K562 (cell line): ENCODE data around the gene COMMD4. TPM values are rescaled to one million over a fixed set of nuclear protein-coding genes. Genes with fewer than 3 reads are reported as not detected.
A peak's percentile ranks its signal among the peaks of the same experiment; 100 is the strongest.

ENCODE experiments used
- FOXK2 ChIP-seq, 2 experiments: fragments of 450-650 bp; IDR thresholded peaks in 1 of 2; conservative IDR thresholded peaks in 1 of 2; 2 replicates each; pipeline ENCODE4 v1.6.1; 2016; ENCODE audit warnings: low read depth in 2 of 2, mild to moderate bottlenecking in 1 of 2
- HDAC1 ChIP-seq, 2 experiments: fragments of 450-650 bp; IDR thresholded peaks; 2 replicates each; pipeline ENCODE4 v1.6.1; 2016 to 2017; ENCODE audit warnings: inconsistent platforms in 1 of 2, mild to moderate bottlenecking in 1 of 2, moderate library complexity in 1 of 2
- KDM2B ChIP-seq: fragments of 250-450 bp; sonication (Bioruptor Pico); IDR thresholded peaks from 2 replicates; pipeline ENCODE4 v1.8.0; 2021; ENCODE audit warnings: mild to moderate bottlenecking, moderate library complexity
- PHB ChIP-seq: fragments of 250-450 bp; sonication (Bioruptor Pico); IDR thresholded peaks from 2 replicates; pipeline ENCODE4 v1.5.0; 2021
- UBTF ChIP-seq, 2 experiments: IDR thresholded peaks; 2 replicates each; pipeline ENCODE4 v1.6.1; 2012; ENCODE audit warnings: improper control_type of control experiment in 2 of 2, low read depth in 2 of 2, low read length in 2 of 2, borderline replicate concordance in 1 of 2
- ZNF766 ChIP-seq: fragments of 200-800 bp; sonication (Bioruptor generic); conservative IDR thresholded peaks from 2 replicates; pipeline ENCODE4 v1.6.1; 2016; ENCODE audit warnings: missing genetic modification characterization, missing compliant biosample characterization
- polyA plus RNA-seq, 8 experiments: library from polyadenylated mRNA; depleted of rRNA in 4 of 8; stranded (reverse) in 5 of 8; unstranded in 3 of 8; fragments of >200 nt; fragmentation: Nextera tagmentation in 2 of 8; fragmentation: Illumina TruSeq in 1 of 8; extraction: Ambion mirVana in 2 of 8; extraction: Trizol in 1 of 8; gene quantifications; 2 replicates each; pipeline versions ENCODE4 v1.2.1 to v1.2.3, GENCODE V29; 2011 to 2014; ENCODE audit warnings: inconsistent platforms in 1 of 8, missing spikeins in 1 of 8
- total RNA-seq, 7 experiments: library from RNA; depleted of rRNA in 6 of 7; stranded (reverse); fragments of >200 nt in 6 of 7; fragmentation: Illumina TruSeq in 2 of 7; extraction: Trizol in 2 of 7; gene quantifications; 2 replicates each; pipeline versions ENCODE4 v1.2.1 to v1.2.3, GENCODE V29; 2011 to 2021; ENCODE audit warnings: low replicate concordance in 1 of 7
- TF ChIP-seq, protein P1 (sequence below): sonication (generic); formaldehyde crosslinking; IDR thresholded peaks from 2 replicates; pipeline ENCODE4 v1.8.1; 2023; ENCODE audit warnings: mild to moderate bottlenecking, missing genetic modification reagents
- TF ChIP-seq, protein P2 (sequence below), 2 experiments: fragments of 450-650 bp; conservative IDR thresholded peaks; 2 replicates each; pipeline ENCODE4 v1.6.1; 2017; ENCODE audit warnings: mild to moderate bottlenecking in 2 of 2, moderate library complexity in 2 of 2
- TF ChIP-seq, protein P3 (sequence below): sonication (generic); formaldehyde crosslinking; IDR thresholded peaks from 2 replicates; pipeline ENCODE4 v1.8.1; 2023; ENCODE audit warnings: mild to moderate bottlenecking, missing genetic modification reagents

Gene COMMD4
- total and polyA plus RNA-seq, 9 of the 15 experiments (the other 6 are each of a cell fraction or from before 2014, with no cell fraction given) = 20.4 to 140 (median 63.9) TPM

- TF ChIP-seq UBTF (IDR thresholded peaks at IDR 0.05; ENCODE audit: borderline replicate concordance in 1 of 2, low read depth in 2 of 2, low read length in 2 of 2) (no peak), KDM2B (0 out of 2 replicates have a peak, but pooled peaks have one; percentile 0), ZNF766 (CRISPR knock-in tag) (0 out of 2 replicates have a peak, but pooled peaks have one; percentile 29), HDAC1 (IDR thresholded peaks at IDR 0.05) (no peak), FOXK2 (conservative IDR thresholded peaks at IDR 0.05 in 1 of 2, IDR thresholded peaks at IDR 0.05 in 1 of 2; ENCODE audit: low read depth in 2 of 2) (0 out of 4 replicates have a peak, but pooled peaks of 1 of the 2 experiments have one; percentile 25), PHB (no peak)
- TF ChIP-seq, protein P1, sequence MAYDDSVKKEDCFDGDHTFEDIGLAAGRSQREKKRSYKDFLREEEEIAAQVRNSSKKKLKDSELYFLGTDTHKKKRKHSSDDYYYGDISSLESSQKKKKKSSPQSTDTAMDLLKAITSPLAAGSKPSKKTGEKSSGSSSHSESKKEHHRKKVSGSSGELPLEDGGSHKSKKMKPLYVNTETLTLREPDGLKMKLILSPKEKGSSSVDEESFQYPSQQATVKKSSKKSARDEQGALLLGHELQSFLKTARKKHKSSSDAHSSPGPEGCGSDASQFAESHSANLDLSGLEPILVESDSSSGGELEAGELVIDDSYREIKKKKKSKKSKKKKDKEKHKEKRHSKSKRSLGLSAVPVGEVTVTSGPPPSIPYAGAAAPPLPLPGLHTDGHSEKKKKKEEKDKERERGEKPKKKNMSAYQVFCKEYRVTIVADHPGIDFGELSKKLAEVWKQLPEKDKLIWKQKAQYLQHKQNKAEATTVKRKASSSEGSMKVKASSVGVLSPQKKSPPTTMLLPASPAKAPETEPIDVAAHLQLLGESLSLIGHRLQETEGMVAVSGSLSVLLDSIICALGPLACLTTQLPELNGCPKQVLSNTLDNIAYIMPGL (CRISPR knock-in tag) = no peak
- TF ChIP-seq, protein P2, sequence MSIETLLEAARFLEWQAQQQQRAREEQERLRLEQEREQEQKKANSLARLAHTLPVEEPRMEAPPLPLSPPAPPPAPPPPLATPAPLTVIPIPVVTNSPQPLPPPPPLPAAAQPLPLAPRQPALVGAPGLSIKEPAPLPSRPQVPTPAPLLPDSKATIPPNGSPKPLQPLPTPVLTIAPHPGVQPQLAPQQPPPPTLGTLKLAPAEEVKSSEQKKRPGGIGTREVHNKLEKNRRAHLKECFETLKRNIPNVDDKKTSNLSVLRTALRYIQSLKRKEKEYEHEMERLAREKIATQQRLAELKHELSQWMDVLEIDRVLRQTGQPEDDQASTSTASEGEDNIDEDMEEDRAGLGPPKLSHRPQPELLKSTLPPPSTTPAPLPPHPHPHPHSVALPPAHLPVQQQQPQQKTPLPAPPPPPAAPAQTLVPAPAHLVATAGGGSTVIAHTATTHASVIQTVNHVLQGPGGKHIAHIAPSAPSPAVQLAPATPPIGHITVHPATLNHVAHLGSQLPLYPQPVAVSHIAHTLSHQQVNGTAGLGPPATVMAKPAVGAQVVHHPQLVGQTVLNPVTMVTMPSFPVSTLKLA (conservative IDR thresholded peaks at IDR 0.05) = no peak
- TF ChIP-seq, protein P3, sequence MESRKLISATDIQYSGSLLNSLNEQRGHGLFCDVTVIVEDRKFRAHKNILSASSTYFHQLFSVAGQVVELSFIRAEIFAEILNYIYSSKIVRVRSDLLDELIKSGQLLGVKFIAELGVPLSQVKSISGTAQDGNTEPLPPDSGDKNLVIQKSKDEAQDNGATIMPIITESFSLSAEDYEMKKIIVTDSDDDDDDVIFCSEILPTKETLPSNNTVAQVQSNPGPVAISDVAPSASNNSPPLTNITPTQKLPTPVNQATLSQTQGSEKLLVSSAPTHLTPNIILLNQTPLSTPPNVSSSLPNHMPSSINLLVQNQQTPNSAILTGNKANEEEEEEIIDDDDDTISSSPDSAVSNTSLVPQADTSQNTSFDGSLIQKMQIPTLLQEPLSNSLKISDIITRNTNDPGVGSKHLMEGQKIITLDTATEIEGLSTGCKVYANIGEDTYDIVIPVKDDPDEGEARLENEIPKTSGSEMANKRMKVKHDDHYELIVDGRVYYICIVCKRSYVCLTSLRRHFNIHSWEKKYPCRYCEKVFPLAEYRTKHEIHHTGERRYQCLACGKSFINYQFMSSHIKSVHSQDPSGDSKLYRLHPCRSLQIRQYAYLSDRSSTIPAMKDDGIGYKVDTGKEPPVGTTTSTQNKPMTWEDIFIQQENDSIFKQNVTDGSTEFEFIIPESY (CRISPR knock-in tag) = peak; percentile 98
- TF ChIP-seq, all 486 proteins: peak for 5
These were observed 10.9 kb downstream of the COMMD4 start, which contains the start of gene NEIL1 (continued) for GRCh38 chr15:75346796-75347221.
